CD1c-positive myeloid dendritic cell (primary cell): ENCODE results near the gene ZKSCAN1.
"Not testable (repeated sequence)": the region's sequence is repeated elsewhere in the genome, so short reads cannot be mapped to it uniquely, and the experiment has no call there.

Source experiments
- DNase-seq: peaks from one replicate; pipeline ENCODE4 v3.0.0-alpha.2; 2016; ENCODE audit errors: extremely low spot score

ZKSCAN1 gene

DNA sequence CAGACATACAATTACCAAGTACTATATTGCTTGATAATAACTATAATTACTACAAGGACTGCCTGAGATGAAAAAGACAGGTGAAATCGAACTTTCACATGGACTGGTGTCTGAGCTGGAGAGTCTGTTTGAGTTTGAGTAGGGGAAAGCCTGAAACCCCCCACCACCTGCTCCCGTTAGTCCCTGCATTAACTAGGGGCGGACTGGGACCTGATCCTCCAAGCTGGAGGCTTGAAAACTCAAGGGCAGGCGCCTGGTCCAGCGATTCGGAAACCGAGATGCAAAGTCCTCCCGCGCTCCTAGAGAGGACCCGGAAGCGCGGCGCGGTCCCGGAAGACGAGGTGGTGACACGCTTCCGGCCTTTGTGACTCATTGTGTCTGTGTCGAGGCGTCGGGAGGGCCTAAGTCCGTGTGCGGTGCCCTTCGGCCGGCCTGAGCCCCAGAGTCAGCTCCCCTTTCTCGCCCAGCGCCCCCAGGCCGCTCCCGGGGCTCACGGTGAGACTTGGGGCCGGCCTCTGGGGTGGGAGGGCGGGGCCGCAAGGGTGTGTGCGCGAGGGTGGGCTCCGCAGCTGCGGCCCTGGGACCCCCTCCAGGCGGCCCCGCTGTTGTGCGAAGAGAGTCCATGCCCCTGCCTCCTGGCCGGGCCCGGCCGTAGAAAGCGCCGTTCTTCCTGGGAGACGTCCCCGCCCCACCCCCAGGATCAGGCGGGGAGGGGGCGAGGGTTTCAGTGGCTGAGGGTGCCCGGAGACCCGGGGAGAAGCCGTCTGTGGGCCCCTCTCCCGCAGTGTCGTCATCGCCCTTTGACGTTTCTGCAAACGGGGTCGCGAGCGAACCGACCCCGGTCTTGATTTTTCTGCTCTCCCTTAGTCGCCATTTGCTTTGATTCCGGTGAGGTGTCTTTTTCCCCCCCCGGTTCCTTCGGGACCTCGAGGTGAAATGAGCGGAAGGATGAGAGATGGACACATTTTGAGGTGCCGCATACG is at the start of gene ZKSCAN1:
ZKSCAN1 (plus strand) TSS at position 365 of the 983 bp plus-strand sequence. CDS start 7,911 bp downstream, outside the sequence.
- DNase-seq: peak; percentile 96

DNA sequence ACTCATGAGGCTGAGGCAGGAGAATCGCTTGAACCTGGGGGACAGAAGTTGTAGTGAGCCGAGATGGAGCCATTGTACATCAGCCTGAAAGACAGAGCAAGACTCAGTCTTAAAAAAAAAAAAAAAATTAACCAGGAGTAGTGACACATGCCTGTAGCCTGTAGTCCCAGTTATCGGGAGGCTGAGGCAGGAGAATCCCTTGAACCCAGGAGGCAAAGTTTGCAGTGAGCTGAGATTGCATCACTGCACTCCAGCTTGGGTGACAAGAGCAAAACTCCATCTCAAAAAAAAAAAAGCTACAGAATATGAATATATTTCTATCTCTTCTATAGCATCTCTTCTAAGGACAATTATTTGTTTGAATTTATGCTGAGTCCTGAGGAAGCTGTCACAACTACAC is 46.1 kb upstream of the ZKSCAN1 start:
- DNase-seq: no peak

DNA sequence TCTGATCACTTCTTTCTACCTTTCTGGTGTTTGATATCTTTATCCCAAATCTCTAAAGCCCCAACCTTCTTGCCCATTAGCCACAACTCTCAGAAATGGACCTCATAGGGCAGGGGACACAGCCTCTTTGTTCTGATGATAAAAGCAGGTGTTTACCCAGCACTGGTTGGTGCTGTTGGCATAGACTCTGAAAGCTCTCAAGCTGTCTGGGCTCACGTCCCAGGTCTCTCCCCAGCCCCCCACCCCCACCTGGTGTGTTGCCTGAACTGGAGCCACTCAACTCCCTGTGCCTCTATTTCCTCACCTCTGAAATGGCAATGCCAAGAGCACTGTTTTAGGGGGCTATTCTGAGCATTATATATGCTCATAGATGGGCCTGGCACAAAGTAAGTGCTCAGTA is 45.6 kb upstream of the ZKSCAN1 start:
- not testable (repeated sequence) for DNase-seq

DNA sequence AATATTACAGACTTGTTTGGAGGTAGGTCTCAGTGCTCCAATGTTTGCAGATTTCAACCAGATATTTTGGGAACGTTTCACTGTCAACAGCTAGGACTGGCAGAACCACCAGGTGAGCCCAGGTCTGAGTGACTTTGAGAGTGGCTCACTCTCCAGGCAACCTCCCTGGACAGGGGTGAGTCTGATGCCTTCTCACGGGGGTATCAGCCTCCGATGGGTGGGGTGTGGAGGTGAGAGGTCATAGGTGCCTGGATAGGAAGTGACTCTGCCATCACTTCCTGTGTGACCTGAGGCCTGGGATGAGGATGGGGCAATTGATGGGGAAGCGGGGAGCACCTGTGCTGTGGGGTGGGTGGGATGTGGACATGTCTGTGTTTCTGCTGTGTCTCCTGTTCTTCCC is 44.2 kb upstream of the ZKSCAN1 start:
- no peak for DNase-seq

DNA sequence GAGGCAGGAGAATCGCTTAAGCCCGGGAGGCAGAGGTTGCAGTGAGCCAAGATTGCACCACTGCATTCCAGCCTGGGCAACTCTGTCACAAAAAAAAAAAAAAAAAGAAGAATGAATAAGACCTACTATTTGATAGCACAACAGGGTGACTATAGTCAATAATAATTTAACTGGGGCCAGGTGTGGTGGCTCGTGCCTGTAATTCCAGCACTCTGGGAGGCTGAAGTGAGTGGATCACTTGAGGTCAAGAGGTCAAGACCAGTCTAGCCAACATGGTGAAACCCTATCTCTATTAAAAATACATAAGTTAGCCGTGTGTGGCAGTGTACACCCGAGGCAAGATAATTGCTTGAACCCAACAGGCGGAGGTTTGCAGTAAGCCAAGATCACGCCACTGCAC is 41.6 kb upstream of the ZKSCAN1 start:
- not testable (repeated sequence) for DNase-seq

DNA sequence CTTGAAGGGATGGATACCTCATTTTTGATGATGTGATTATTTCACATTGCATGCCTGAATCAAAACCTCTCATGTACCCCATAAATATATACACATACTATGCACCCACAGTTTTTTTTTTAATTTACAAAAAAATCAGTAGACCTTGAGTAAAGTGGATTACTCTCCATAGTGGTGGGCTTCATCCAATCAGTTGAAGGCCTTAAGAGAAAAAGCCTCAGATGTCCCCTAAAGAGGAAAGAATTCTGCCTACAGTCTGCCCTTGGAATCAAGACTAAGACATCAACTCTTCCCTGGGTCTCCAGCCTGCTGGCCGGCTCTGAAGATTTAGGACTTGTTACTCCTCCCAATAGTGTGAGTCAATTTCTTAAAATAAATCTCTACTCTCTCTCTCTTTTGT is 40.7 kb upstream of the ZKSCAN1 start:
- DNase-seq: no peak

DNA sequence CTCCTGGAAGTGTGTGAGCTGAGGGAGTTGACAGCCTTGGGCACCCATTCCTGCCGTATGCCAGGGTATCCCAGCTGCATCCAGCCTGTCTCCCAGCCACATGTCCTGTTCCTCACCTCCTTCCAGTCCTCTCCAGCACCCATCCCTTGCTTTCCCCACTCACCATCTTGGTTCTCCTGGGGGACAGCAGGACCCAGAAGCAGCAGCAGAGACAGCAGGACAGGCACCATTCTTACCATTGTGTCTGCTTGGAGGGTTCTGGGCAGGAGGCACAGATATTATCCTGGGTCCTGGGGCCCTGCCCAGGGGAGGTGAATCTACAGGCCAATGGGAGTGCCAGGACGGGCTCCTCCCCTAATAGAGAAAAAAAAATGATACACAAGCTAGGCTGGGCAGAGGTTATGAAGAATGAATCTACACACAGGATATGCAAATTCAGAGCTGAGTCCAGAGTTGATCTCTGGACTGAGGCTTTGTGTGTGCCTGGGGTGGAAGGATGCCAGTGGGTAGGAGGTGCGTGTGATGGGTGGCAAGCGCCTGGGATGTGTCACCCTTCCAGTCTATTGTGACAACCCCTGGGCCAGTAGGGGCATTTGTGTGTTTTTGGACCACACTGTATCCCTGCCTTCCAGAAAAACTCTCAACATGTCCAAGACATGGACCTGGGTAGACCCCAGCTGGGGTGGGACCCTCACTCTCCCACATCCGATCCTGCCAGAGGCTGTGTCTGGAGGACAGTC is 39.4 kb upstream of the ZKSCAN1 start, which contains the start of gene AZGP1:
AZGP1 (minus strand) TSS at position 250 of the 740 bp plus-strand sequence; CDS start at position 239, 11 bp downstream.
- DNase-seq: no peak

DNA sequence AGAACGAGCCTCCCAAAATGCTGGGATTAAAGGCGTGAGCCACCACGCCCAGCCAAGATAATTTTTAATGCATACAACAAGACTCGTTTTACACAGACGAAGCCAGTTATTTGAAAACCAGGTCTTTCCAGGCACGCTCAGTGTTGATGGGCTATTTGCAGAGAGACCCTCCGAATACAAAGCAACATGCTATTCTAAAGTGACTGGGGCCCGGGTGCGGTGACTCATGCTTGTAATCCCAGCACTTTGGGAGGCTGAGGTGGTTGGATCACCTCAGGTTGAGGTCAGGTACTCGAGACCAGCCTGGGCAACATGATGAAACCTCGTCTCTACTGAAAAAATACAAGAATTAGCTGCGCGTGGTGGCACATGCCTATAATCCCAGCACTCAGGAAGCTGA is 38.8 kb upstream of the ZKSCAN1 start:
- DNase-seq: no peak

DNA sequence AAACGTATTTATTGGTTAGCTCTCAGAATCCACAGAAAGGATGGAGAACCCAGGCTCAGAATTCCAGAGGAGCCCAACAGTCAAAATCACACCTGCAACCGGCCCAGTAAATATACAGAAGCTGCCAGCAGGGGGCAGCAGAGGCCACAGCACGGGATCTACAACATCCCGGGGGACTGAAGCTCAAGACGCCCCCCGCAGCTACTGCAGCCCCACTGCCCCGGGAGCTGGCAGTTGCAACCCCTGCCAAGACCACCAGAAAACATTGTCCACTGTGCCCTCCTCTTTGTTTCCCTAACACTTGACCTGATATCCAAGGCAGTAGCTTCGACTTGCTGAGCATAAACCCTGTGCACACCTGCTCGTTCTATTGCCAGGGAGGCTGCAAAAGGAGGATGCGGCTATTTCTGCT is 35.6 kb upstream of the ZKSCAN1 start:
- DNase-seq: peak; percentile 50

DNA sequence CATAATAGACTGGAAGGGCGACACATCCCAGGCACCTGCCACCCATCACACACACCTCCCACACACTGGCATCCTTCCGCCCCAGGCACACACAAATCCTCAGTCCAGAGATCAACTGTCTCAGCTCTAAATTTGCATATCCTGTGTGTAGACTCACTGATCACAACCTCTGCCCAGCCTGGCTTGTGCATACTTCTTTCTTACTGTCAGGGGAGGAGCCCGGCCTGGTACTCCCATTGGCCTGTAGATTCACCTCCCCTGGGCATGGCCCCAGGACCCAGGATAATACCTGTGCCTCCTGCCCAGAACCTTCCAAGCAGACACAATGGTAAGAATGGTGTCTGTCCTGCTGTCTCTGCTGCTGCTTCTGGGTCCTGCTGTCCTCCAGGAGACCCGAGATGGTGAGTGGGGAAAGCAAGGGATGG is 34.9 kb upstream of the ZKSCAN1 start:
- DNase-seq: not testable (repeated sequence)

DNA sequence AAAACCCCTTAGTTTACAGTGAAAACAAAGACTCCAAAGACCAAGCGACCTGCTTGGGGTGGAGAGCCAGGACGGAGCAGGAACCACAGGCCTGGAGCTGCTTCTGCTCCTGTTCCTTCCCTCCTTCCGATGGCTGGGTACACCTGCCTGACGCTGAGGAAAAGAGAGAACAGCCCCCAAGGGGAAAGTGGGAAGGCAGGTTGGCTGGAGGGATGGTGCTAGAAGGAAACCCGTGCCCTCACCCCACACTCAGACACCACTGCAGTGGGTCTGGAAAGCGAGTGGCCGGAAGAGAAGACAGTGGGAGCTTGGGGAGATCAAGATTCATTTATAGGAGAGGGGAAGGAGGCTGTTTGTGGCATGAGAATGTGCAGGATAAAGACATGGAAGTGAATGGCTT is 34.3 kb upstream of the ZKSCAN1 start:
- not testable (repeated sequence) for DNase-seq

DNA sequence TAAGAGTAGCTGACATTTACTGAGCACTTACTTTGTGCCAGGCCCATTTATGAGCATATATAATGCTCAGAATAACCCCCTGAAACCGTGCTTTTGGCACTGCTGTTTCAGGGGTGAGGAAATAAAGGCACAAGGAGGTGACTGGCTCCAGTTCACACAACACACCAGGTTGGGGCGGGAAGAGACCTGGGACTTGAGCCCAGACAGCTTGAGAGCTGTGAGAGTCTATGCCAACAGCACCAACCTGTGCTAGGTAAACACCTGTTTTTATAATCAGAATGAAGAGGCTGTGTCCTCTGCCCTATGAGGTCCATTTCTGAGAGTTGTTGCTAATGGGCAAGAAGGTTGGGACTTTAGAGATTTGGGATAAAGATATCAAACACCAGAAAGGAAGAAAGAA is 30.8 kb upstream of the ZKSCAN1 start:
- DNase-seq: no peak

DNA sequence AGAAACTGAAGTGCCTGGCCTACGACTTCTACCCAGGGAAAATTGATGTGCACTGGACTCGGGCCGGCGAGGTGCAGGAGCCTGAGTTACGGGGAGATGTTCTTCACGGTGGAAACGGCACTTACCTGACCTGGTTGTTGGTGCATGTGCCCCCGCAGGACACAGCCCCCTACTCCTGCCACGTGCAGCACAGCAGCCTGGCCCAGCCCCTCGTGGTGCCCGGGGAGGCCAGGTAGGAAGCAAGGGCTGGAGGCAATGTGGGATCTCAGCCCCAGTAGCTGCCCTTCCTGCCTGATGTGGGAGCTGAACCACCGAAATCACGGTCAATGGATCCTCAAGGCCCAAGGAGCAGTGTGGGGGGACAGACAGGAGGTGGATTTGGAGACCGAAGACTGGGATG is 28.1 kb upstream of the ZKSCAN1 start:
- DNase-seq: not testable (repeated sequence)

DNA sequence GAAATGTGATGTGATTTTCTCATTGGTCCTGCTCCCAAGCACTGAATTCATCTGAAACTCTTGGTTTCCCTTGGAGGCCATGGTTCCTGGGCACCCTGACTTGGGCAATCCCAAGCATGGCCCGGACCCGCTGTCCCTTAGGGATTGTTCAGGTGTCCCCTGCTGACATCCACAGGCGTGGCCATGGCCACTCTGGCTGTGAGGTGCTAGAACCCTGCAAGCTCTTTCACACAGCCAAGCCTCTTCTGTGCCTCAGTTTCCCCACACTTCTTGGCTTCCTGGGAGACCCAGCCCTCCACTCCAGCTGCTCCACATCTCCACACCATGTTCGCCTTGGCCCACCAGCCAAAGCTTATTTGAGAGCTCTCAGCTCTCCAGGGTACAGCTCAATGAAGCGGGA is 27.6 kb upstream of the ZKSCAN1 start:
- no peak for DNase-seq

DNA sequence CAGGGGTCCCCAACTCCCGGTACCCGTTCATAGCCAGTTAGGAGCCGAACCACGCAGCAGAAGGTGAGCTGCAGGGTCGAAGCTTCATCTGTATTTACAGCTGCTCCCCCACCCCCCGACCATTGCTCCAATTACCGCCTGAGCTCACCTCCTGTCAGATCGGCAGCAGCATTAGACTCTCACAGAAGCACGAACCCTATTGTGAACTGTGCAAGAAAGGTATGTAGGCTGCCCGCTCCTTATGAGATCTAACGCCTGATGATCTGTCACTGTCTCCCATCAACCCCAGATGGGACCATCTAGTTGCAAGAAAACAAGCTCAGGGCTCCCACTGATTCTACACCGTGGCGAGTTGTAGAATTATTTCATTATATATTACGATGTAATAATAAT is 24.9 kb upstream of the ZKSCAN1 start:
- DNase-seq: no peak

DNA sequence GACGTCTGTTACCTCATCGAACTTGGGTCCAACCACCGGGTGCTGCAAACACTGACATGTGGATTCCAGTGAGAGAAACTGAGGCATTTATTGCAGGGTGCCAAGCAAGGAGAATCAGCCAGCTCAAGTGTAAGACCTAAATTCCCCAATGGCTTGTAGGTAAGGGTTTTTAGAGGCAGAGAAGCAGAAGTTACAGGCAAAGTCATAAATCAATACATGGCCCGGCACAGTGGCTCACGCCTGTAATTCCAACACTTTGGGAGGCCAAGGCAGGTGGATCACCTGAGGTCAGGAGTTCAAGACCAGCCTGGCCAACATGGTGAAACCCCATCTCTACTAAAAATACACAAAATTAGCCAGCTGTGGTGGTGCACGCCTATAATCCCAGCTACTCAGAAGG is 23.9 kb upstream of the ZKSCAN1 start:
- not testable (repeated sequence) for DNase-seq

DNA sequence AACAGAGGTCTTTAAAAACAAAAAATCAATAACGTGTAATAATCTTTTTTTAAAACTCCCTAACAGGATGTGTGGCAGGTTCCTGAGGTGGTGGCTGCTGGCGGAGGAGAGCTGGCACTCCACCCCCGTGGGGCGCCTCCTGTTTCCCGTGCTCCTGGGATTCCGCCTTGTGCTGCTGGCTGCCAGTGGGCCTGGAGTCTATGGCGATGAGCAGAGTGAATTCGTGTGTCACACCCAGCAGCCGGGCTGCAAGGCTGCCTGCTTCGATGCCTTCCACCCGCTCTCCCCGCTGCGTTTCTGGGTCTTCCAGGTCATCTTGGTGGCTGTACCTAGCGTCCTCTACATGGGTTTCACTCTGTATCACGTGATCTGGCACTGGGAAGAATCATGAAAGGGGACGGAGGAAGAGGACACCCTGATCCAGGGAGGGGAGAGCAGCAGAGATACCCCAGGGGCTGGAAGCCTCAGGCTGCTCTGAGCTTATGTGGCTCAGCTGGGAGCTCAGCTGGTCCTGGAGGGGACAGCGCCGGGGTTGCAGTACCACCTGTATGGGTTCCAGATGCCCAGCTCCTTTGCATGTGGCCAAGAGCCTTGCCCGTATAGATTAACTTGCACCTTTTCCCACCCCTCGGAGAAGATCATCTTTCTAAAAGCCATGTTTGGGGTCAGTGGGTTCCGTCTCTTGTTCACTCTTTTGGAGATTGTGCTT is 22.9 kb upstream of the ZKSCAN1 start:
- DNase-seq: no peak

DNA sequence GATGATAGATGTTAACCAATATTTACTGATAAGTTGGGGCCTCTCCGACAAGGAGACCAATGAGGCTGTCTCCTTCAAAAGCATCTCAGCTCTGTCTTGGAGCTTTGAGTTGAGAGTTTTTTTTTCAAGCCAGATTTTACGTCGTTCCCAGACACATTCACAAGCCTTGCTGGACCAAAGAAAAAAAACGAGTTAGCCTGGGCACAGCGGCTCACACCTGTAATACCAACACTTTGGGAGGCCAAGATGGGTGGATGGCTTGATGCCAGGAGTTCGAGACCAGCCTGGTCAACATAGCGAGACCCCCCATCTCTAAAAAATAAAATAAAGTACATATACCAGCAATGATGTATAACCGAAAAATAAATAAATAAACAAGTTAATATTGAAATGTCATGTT is 20.6 kb upstream of the ZKSCAN1 start:
- DNase-seq: no peak

DNA sequence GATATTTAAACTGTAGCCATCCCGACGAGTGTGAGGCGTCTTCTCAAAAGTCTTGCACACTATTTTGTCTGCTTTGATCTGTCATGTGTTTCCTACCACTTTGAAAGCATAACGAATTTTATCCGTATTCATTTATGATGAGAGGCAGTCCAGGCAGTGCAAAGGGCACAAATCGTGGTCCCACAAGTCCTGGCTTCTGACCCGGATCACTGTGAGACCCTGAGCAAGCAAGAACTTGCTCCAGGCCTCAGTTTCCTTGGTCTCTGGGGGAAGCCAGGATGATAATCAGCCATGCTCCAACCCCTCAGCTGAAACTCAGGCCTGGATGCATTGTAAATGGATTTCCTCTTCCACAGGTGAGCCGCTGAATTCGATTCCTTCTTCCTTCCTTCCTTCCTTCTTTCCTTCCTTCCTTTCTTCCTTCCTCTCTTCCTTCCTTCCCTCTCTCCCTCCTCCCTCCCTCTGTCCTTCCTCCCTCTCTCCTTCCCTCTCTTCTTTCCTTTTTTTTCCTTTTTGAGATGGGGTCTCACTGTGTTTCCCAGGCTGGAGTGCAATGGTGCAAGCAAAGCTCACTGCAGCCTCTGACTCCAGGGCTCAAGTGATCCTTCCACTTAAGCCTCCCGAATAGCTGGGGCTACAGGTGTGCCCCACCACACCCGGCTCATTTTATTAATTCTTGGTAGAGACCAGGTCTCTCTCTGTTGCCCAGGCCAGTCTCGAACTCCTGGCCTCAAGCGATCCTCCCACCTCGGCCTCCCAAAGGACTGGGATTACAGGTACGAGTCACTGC is 18.4 kb upstream of the ZKSCAN1 start:
- no peak for DNase-seq

DNA sequence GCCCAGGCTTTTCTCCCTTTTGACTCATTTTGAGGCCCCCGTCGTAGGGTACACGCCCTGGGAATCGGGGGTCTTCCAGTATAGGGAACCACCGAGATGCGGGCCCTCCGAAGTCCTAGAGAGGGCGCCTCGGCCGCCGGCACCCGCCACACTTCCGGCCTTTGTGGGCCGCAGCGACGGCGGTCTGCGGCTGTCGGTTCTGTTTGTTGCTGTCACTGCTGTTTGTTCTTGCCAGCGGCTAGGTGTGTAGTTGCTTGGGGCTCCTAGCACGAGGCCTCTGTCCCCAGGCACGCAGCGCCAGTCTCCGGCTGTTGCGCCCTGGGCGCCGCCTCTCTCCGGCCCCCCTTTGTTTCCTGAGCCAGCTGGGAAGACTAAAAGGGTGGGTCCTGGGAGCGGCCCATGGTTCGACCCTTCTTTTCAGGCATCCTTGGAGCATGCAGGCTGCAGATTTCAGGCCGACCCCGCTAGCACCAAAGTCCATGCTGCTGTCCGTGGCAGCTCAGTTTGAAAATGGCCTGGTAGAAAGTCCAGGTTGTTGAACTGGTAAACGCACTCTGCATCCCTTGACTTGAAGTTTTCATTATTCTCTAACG is 17.8 kb upstream of the ZKSCAN1 start:
- peak; percentile 48 for DNase-seq

DNA sequence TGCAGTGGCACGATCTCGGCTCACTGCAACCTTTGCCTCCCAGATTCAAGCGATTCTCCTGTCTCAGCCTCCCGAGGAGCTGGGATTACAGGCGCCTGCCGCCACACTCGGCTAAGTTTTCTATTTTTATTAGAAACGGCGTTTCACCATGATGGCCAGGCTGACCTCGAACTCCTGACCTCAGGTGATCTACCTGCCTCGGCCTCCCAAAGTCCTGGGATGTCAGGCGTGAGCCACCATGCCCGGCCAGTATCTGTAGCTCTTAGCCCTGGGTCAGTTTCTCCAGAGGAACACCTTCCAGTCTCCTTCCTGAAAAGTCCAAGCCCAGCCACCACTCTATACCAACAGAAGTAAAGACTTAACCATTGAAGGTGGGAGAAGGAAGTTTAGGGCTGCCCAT is 15.2 kb upstream of the ZKSCAN1 start:
- no peak for DNase-seq
